Nephron (organoid): Measurements from ENCODE around the gene IL22RA1.

Experiments used
- H3K27ac Mint-ChIP-seq, 3 experiments: 2 replicates each; pipeline ENCODE4 v1.8.0; 2020; ENCODE audit warnings: mixed read lengths in 3 of 3, mild to moderate bottlenecking in 2 of 3, moderate library complexity in 1 of 3
- H3K27me3 Mint-ChIP-seq: 2 replicates; pipeline ENCODE4 v1.8.0; 2021; ENCODE audit warnings: low read depth, mild to moderate bottlenecking, moderate library complexity, mixed read lengths
- H3K36me3 Mint-ChIP-seq: 2 replicates; pipeline ENCODE4 v1.8.0; 2020; ENCODE audit warnings: low read depth, mixed read lengths
- H3K4me1 Mint-ChIP-seq: 2 replicates; pipeline ENCODE4 v1.8.0; 2020; ENCODE audit warnings: mixed read lengths
- H3K4me3 Mint-ChIP-seq, 3 experiments: 2 replicates each; pipeline ENCODE4 v1.8.0; 2020; ENCODE audit warnings: mild to moderate bottlenecking in 3 of 3, mixed read lengths in 3 of 3, moderate library complexity in 2 of 3
- H3K9me3 Mint-ChIP-seq: 2 replicates; pipeline ENCODE4 v1.8.0; 2020; ENCODE audit warnings: mixed read lengths
- CTCF ChIP-seq, 3 experiments: fragments of 200-600 bp; sonication (generic); IDR thresholded peaks; one replicate each; pipeline ENCODE4 v1.5.0; 2021; ENCODE audit warnings: antibody characterized with exemption in 3 of 3; ENCODE audit not compliant: unreplicated experiment in 3 of 3

The IL22RA1 gene

GRCh38 chr1:24091971-24092482 lies 50.9 kb downstream of the IL22RA1 start:
- H3K4me3 Mint-ChIP-seq = no peak overlapping the region
- H3K27ac Mint-ChIP-seq = no peak overlapping the region
- peaks cover 26% of the 10 kb centered on the region for H3K4me1 Mint-ChIP-seq
- H3K9me3 Mint-ChIP-seq = no peaks in the 10 kb centered on the region
- H3K36me3 Mint-ChIP-seq = peaks cover 4% of the 10 kb centered on the region
- TF ChIP-seq CTCF (IDR thresholded peaks at IDR 0.05; ENCODE audit: unreplicated experiment in 3 of 3) = no peak
- H3K27me3 Mint-ChIP-seq = peaks cover 18% of the 10 kb centered on the region

- Mint-ChIP-seq H3K9me3 (no peaks in the 10 kb centered on the region), H3K4me1 (peaks cover 20% of the 10 kb centered on the region), H3K4me3 (no peak overlapping the region), H3K27ac (no peak overlapping the region), H3K36me3 (peaks cover 6% of the 10 kb centered on the region), H3K27me3 (peaks cover 18% of the 10 kb centered on the region)
- no peak for TF ChIP-seq CTCF (IDR thresholded peaks at IDR 0.05; ENCODE audit: unreplicated experiment in 3 of 3)
These were observed 52.2 kb downstream of the IL22RA1 start for GRCh38 chr1:24090736-24091135.

- H3K4me3 Mint-ChIP-seq = no peak overlapping the region
- no peak overlapping the region for H3K27ac Mint-ChIP-seq
- H3K4me1 Mint-ChIP-seq = peaks cover 16% of the 10 kb centered on the region
- no peaks in the 10 kb centered on the region for H3K9me3 Mint-ChIP-seq
- TF ChIP-seq CTCF (IDR thresholded peaks at IDR 0.05; ENCODE audit: unreplicated experiment in 3 of 3) = no peak
- peaks cover 18% of the 10 kb centered on the region for H3K27me3 Mint-ChIP-seq
- peaks cover 13% of the 10 kb centered on the region for H3K36me3 Mint-ChIP-seq
These were observed 53.0 kb downstream of the IL22RA1 start for GRCh38 chr1:24089743-24090555.

- Mint-ChIP-seq H3K4me1 (peaks cover 12% of the 10 kb centered on the region), H3K4me3 (no peak overlapping the region), H3K9me3 (no peaks in the 10 kb centered on the region), H3K27me3 (peaks cover 18% of the 10 kb centered on the region), H3K27ac (no peak overlapping the region), H3K36me3 (peaks cover 12% of the 10 kb centered on the region)
- no peak for TF ChIP-seq CTCF (IDR thresholded peaks at IDR 0.05; ENCODE audit: unreplicated experiment in 3 of 3)
These were observed 53.8 kb downstream of the IL22RA1 start for GRCh38 chr1:24089027-24089742.

GRCh38 chr1:24086466-24086865 lies 56.5 kb downstream of the IL22RA1 start:
- H3K4me3 Mint-ChIP-seq = no peak overlapping the region

More at GRCh38 chr1:24086466-24086865, 56.5 kb downstream of the IL22RA1 start:
- TF ChIP-seq CTCF (IDR thresholded peaks at IDR 0.05; ENCODE audit: unreplicated experiment in 3 of 3) = no peak
- H3K36me3 Mint-ChIP-seq = peaks cover 12% of the 10 kb centered on the region
- no peak overlapping the region for H3K27ac Mint-ChIP-seq
- H3K27me3 Mint-ChIP-seq = peaks cover 14% of the 10 kb centered on the region
- H3K9me3 Mint-ChIP-seq = no peaks in the 10 kb centered on the region
- peaks cover 12% of the 10 kb centered on the region for H3K4me1 Mint-ChIP-seq
